Measurements from ENCODE around the gene IMMP2L. TPM values are rescaled to one million over a fixed set of nuclear protein-coding genes. Genes with fewer than 3 reads are reported as not detected.
A peak's percentile ranks its signal among the peaks of the same experiment; 100 is the strongest.

IMMP2L gene
- total and polyA plus RNA-seq, 4 experiments from 2014 or later, result 23.5 to 32.2 (median 29.5) TPM

GRCh38 chr7:111059833-111060232 is 502.5 kb downstream of the IMMP2L start:
- DNase-seq, result no peak
- Mint-ChIP-seq H3K4me3 (no peak overlapping the region), H3K9me3 (peaks cover 3 to 22% (median 14%) of the 10 kb centered on the region in 8 donors), H3K27ac (no peak overlapping the region), H3K4me1 (peaks cover 0 to 5% (median 2%) of the 10 kb centered on the region in 4 donors), H3K36me3 (peaks cover 0 to 9% of the 10 kb centered on the region in 2 donors), H3K27me3 (no peaks in the 10 kb centered on the region)
- H3K9me3 ChIP-seq (ENCODE audit: control insufficient read depth in 1 of 2, low read length in 2 of 2), result no peaks in the 10 kb centered on the region
- H3K27ac ChIP-seq (ENCODE audit: low read depth, low read length), result no peak overlapping the region
- ChIA-PET POLR2A (ENCODE audit: partially characterized antibody) (interaction anchor here (0.6 kb wide), 1 partner anchor 48 kb away, joined by 3 read pairs; no protein-coding TSS in a partner anchor), CTCF (ENCODE audit: partially characterized antibody) (no interaction called here)
- no peaks in the 10 kb centered on the region for H3K36me3 ChIP-seq (ENCODE audit: insufficient read depth, low read length)
- H3K4me3 ChIP-seq (ENCODE audit: low read length in 2 of 2), result no peak overlapping the region
- intact Hi-C loops (cut with micrococcal nuclease), result no loop called here
- H3K4me1 ChIP-seq (ENCODE audit: insufficient read depth, low read length), result no peaks in the 10 kb centered on the region
- no peaks in the 10 kb centered on the region for H3K27me3 ChIP-seq (ENCODE audit: insufficient read depth, low read length)

GRCh38 chr7:111057066-111057465 is 505.2 kb downstream of the IMMP2L start:
- Mint-ChIP-seq H3K9me3 (peaks cover 0 to 3% (median 2%) of the 10 kb centered on the region in 8 donors), H3K27ac (no peak overlapping the region), H3K36me3 (no peaks in the 10 kb centered on the region), H3K4me1 (peaks cover 0 to 10% (median 6%) of the 10 kb centered on the region in 4 donors), H3K27me3 (no peaks in the 10 kb centered on the region), H3K4me3 (no peak overlapping the region)
- POLR2A ChIA-PET (ENCODE audit: partially characterized antibody), result interaction anchor here (1.9 kb wide), 1 partner anchor 26 kb away, joined by 6 read pairs; no protein-coding TSS in a partner anchor
- H3K27me3 ChIP-seq (ENCODE audit: insufficient read depth, low read length), result no peaks in the 10 kb centered on the region
- H3K9me3 ChIP-seq (ENCODE audit: control insufficient read depth in 1 of 2, low read length in 2 of 2), result no peaks in the 10 kb centered on the region
- CTCF ChIA-PET (ENCODE audit: partially characterized antibody), result no interaction called here
- no peaks in the 10 kb centered on the region for H3K36me3 ChIP-seq (ENCODE audit: insufficient read depth, low read length)
- DNase-seq, result no peak
- H3K4me3 ChIP-seq (ENCODE audit: low read length in 2 of 2), result no peak overlapping the region
- intact Hi-C loops (cut with micrococcal nuclease), result no loop called here
- no peak overlapping the region for H3K27ac ChIP-seq (ENCODE audit: low read depth, low read length)
- no peaks in the 10 kb centered on the region for H3K4me1 ChIP-seq (ENCODE audit: insufficient read depth, low read length)

- intact Hi-C loops (cut with micrococcal nuclease), result no loop called here
- Histone ChIP-seq H3K27me3 (ENCODE audit: insufficient read depth, low read length) (no peaks in the 10 kb centered on the region), H3K27ac (ENCODE audit: low read depth, low read length) (no peak overlapping the region), H3K9me3 (ENCODE audit: control insufficient read depth in 1 of 2, low read length in 2 of 2) (no peaks in the 10 kb centered on the region), H3K36me3 (ENCODE audit: insufficient read depth, low read length) (no peaks in the 10 kb centered on the region), H3K4me1 (ENCODE audit: insufficient read depth, low read length) (no peaks in the 10 kb centered on the region), H3K4me3 (ENCODE audit: low read length in 2 of 2) (no peak overlapping the region)
- peaks cover 0 to 10% (median 6%) of the 10 kb centered on the region in 4 donors for H3K4me1 Mint-ChIP-seq
- ChIA-PET POLR2A (ENCODE audit: partially characterized antibody) (interaction anchor here (1.4 kb wide), 1 partner anchor 26 kb away, joined by 4 read pairs; no protein-coding TSS in a partner anchor), CTCF (ENCODE audit: partially characterized antibody) (no interaction called here)
- DNase-seq, result no peak
- no peaks in the 10 kb centered on the region for H3K36me3 Mint-ChIP-seq
- no peak overlapping the region for H3K27ac Mint-ChIP-seq
- no peaks in the 10 kb centered on the region for H3K27me3 Mint-ChIP-seq
- H3K4me3 Mint-ChIP-seq, result no peak overlapping the region
- H3K9me3 Mint-ChIP-seq, result no peaks in the 10 kb centered on the region
Observed at GRCh38 chr7:111056371-111056770, 505.9 kb downstream of the IMMP2L start.

DNA sequence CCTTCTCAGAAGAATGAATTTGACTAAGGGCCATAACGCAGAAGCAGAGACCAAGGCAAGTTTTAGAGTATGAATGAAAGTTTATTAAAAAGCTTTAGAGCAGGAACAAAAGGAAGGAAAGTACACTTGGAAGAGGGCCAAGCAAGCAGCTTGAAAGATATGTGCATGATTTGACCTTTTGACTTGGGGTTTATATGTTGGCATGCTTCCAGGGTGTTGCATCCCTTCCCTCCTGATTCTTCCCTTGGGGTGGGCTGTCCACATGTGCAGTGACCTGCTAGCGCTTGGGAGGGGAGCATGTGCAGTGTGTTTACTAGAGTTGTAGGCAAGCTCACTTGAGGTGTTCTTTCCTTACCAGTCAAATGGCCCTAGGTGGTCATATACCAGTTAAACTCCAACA is 509.3 kb downstream of the IMMP2L start:
- intact Hi-C loops (cut with micrococcal nuclease), result no loop called here
- Histone ChIP-seq H3K27ac (ENCODE audit: low read depth, low read length) (no peak overlapping the region), H3K4me3 (ENCODE audit: low read length in 2 of 2) (no peak overlapping the region), H3K36me3 (ENCODE audit: insufficient read depth, low read length) (no peaks in the 10 kb centered on the region), H3K9me3 (ENCODE audit: control insufficient read depth in 1 of 2, low read length in 2 of 2) (no peaks in the 10 kb centered on the region), H3K4me1 (ENCODE audit: insufficient read depth, low read length) (no peaks in the 10 kb centered on the region), H3K27me3 (ENCODE audit: insufficient read depth, low read length) (no peaks in the 10 kb centered on the region)
- no peak for DNase-seq
- no peak overlapping the region for H3K27ac Mint-ChIP-seq
- no peaks in the 10 kb centered on the region for H3K36me3 Mint-ChIP-seq
- POLR2A ChIA-PET (ENCODE audit: partially characterized antibody), result no interaction called here
- H3K4me3 Mint-ChIP-seq, result no peak overlapping the region
- no peaks in the 10 kb centered on the region for H3K9me3 Mint-ChIP-seq
- H3K4me1 Mint-ChIP-seq, result peaks cover 0 to 7% (median 5%) of the 10 kb centered on the region in 4 donors
- CTCF ChIA-PET (ENCODE audit: partially characterized antibody), result interaction anchor here (1.4 to 1.9 kb wide), 2 partner anchors 11 to 16 kb away, joined by 3 to 4 read pairs; no protein-coding TSS in a partner anchor
- no peaks in the 10 kb centered on the region for H3K27me3 Mint-ChIP-seq

- H3K4me3 Mint-ChIP-seq, result no peak overlapping the region
- CTCF ChIA-PET (ENCODE audit: partially characterized antibody), result no interaction called here
- no peaks in the 10 kb centered on the region for H3K27me3 ChIP-seq (ENCODE audit: insufficient read depth, low read length)
- no peaks in the 10 kb centered on the region for H3K36me3 ChIP-seq (ENCODE audit: insufficient read depth, low read length)
- peaks cover 0 to 7% (median 4%) of the 10 kb centered on the region in 4 donors for H3K4me1 Mint-ChIP-seq
- no peak overlapping the region for H3K27ac Mint-ChIP-seq
- H3K36me3 Mint-ChIP-seq, result no peaks in the 10 kb centered on the region
- intact Hi-C loops (cut with micrococcal nuclease), result no loop called here
- H3K4me3 ChIP-seq (ENCODE audit: low read length in 2 of 2), result no peak overlapping the region
- no peaks in the 10 kb centered on the region for H3K9me3 Mint-ChIP-seq
- H3K9me3 ChIP-seq (ENCODE audit: control insufficient read depth in 1 of 2, low read length in 2 of 2), result no peaks in the 10 kb centered on the region
- DNase-seq, result no peak
- no peaks in the 10 kb centered on the region for H3K4me1 ChIP-seq (ENCODE audit: insufficient read depth, low read length)
- POLR2A ChIA-PET (ENCODE audit: partially characterized antibody), result no interaction called here
- no peak overlapping the region for H3K27ac ChIP-seq (ENCODE audit: low read depth, low read length)
- H3K27me3 Mint-ChIP-seq, result no peaks in the 10 kb centered on the region
Observed at GRCh38 chr7:111051832-111052231, 510.5 kb downstream of the IMMP2L start.

GRCh38 chr7:111050875-111051416 is 511.3 kb downstream of the IMMP2L start:
- Mint-ChIP-seq H3K27ac (peak overlapping the region in 1 of 7 donors; percentile 34), H3K36me3 (no peaks in the 10 kb centered on the region), H3K27me3 (no peaks in the 10 kb centered on the region), H3K9me3 (no peaks in the 10 kb centered on the region), H3K4me1 (peaks cover 0 to 7% (median 4%) of the 10 kb centered on the region in 4 donors), H3K4me3 (no peak overlapping the region)
- no peak for DNase-seq
- no peaks in the 10 kb centered on the region for H3K36me3 ChIP-seq (ENCODE audit: insufficient read depth, low read length)
- ChIA-PET POLR2A (ENCODE audit: partially characterized antibody) (no interaction called here), CTCF (ENCODE audit: partially characterized antibody) (no interaction called here)
- no peaks in the 10 kb centered on the region for H3K4me1 ChIP-seq (ENCODE audit: insufficient read depth, low read length)
- no peaks in the 10 kb centered on the region for H3K27me3 ChIP-seq (ENCODE audit: insufficient read depth, low read length)
- no peak overlapping the region for H3K4me3 ChIP-seq (ENCODE audit: low read length in 2 of 2)
- H3K9me3 ChIP-seq (ENCODE audit: control insufficient read depth in 1 of 2, low read length in 2 of 2), result no peaks in the 10 kb centered on the region
- H3K27ac ChIP-seq (ENCODE audit: low read depth, low read length), result no peak overlapping the region
- intact Hi-C loops (cut with micrococcal nuclease), result no loop called here

DNA sequence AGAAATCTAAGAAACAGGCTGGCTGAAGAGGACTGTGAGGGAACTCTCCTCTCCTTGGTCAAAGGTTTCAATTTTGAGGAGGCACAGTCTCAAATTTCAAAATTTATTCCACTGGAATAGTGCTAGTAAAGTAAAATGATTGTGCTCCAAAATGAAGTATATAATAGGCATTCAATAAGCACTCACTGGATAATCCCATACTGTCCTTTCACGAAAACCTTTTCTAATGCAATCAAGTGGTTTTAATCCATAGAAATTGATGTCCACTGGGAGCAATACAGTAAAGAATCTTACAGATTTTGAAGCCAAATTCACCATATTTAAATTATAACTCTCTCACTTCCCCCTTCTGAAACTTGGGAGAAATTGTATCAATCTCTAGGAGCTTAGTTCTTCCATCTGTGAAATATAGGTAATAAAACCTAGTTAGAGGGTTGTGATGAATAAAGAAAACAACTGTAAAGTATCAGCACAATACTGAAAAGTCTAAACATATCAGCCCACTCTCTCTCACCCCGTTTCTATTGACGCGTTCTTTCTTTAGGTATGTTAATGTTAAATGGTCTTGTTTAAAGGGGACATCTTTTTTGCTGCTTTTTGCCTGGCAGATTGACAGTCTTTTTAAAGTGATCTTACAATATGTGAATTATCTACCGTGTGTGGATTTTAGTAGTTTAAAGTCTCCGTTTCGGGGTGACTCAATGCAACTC is 512.2 kb downstream of the IMMP2L start:
- no peak for DNase-seq
- no peak overlapping the region for H3K27ac ChIP-seq (ENCODE audit: low read depth, low read length)
- no peaks in the 10 kb centered on the region for H3K27me3 ChIP-seq (ENCODE audit: insufficient read depth, low read length)
- H3K36me3 Mint-ChIP-seq, result no peaks in the 10 kb centered on the region
- H3K9me3 ChIP-seq (ENCODE audit: control insufficient read depth in 1 of 2, low read length in 2 of 2), result no peaks in the 10 kb centered on the region
- no peaks in the 10 kb centered on the region for H3K9me3 Mint-ChIP-seq
- peaks cover 0 to 7% (median 4%) of the 10 kb centered on the region in 4 donors for H3K4me1 Mint-ChIP-seq
- H3K27me3 Mint-ChIP-seq, result no peaks in the 10 kb centered on the region
- H3K4me3 Mint-ChIP-seq, result no peak overlapping the region
- POLR2A ChIA-PET (ENCODE audit: partially characterized antibody), result no interaction called here
- no peak overlapping the region for H3K27ac Mint-ChIP-seq
- no peaks in the 10 kb centered on the region for H3K4me1 ChIP-seq (ENCODE audit: insufficient read depth, low read length)
- H3K4me3 ChIP-seq (ENCODE audit: low read length in 2 of 2), result no peak overlapping the region
- intact Hi-C loops (cut with micrococcal nuclease), result no loop called here
- H3K36me3 ChIP-seq (ENCODE audit: insufficient read depth, low read length), result no peaks in the 10 kb centered on the region
- CTCF ChIA-PET (ENCODE audit: partially characterized antibody), result no interaction called here
